GM18505 (cell line): Measurements from ENCODE around the gene CD2.

Experiments used
- ATAC-seq: cut with Tn5 transposase; IDR thresholded peaks from one replicate; pipeline ENCODE4 v1.9.1; 2021; ENCODE audit not compliant: unreplicated experiment
- POLR2A ChIP-seq: IDR thresholded peaks from 4 replicates; pipeline ENCODE4 v1.6.1; 2011; ENCODE audit warnings: borderline replicate concordance; ENCODE audit not compliant: insufficient read depth, insufficient read length; ENCODE audit errors: extremely low read depth

CD2 gene

GRCh38 chr1:116759636-116760035 lies 5.4 kb downstream of the CD2 start:
- no peak for ATAC-seq

GRCh38 chr1:116760487-116760886 lies 6.3 kb downstream of the CD2 start:
- no peak for ATAC-seq
- no peak for TF ChIP-seq POLR2A

More at GRCh38 chr1:116759636-116760035, 5.4 kb downstream of the CD2 start:
- TF ChIP-seq POLR2A = no peak

GRCh38 chr1:116760996-116761665 lies 6.9 kb downstream of the CD2 start:
- no peak for TF ChIP-seq POLR2A
- ATAC-seq = no peak

- TF ChIP-seq POLR2A = no peak
Observed at GRCh38 chr1:116762281-116762680, 8.1 kb downstream of the CD2 start.

GRCh38 chr1:116762781-116763115 lies 8.5 kb downstream of the CD2 start:
- ATAC-seq = no peak
- TF ChIP-seq POLR2A = no peak

More at GRCh38 chr1:116762281-116762680, 8.1 kb downstream of the CD2 start:
- no peak for ATAC-seq

- no peak for TF ChIP-seq POLR2A
- ATAC-seq = no peak
Observed at GRCh38 chr1:116763116-116763786, 9.0 kb downstream of the CD2 start.

- no peak for ATAC-seq
Observed at GRCh38 chr1:116763787-116764465, 9.7 kb downstream of the CD2 start.

GRCh38 chr1:116764466-116764898 lies 10.3 kb downstream of the CD2 start:
- no peak for ATAC-seq
- TF ChIP-seq POLR2A = no peak

More at GRCh38 chr1:116763787-116764465, 9.7 kb downstream of the CD2 start:
- TF ChIP-seq POLR2A = no peak

GRCh38 chr1:116764906-116765862 lies 11.0 kb downstream of the CD2 start:
- no peak for TF ChIP-seq POLR2A
- no peak for ATAC-seq

- ATAC-seq = no peak
- no peak for TF ChIP-seq POLR2A
Observed at GRCh38 chr1:116765962-116766361, 11.7 kb downstream of the CD2 start.

- no peak for ATAC-seq
- TF ChIP-seq POLR2A = no peak
Observed at GRCh38 chr1:116766616-116767469, 12.6 kb downstream of the CD2 start.

GRCh38 chr1:116767782-116768382 lies 13.7 kb downstream of the CD2 start:
- no peak for ATAC-seq
- TF ChIP-seq POLR2A = no peak
